Endothelial cell of umbilical vein (primary cell): ENCODE results near the gene NRG3. TPM values are rescaled to one million over a fixed set of nuclear protein-coding genes. Genes with fewer than 3 reads are reported as not detected.

Experiments used
- BruUV-seq: library from RNA; stranded (reverse); fragments of 400-500 nt; replicated peaks from 2 replicates; lab custom pipeline; 2021; lab: Mats Ljungman, UMichigan
- CTCF ChIA-PET: fragments of 300-600, 350-600 bp; sonication (Branson Sonifier 250); formaldehyde crosslinking; loops from one replicate; lab custom pipeline; 2021; ENCODE audit warnings: antibody characterized with exemption, inconsistent platforms; lab: Charles Lee
- POLR2A ChIA-PET: fragments of 300-600, 350-600 bp; sonication (Branson Sonifier 250); formaldehyde crosslinking; loops from one replicate; lab custom pipeline; 2021; ENCODE audit warnings: antibody characterized with exemption, inconsistent platforms; lab: Charles Lee
- DNase-seq: peaks from one replicate; pipeline ENCODE4 v3.0.0-alpha.2; 2011; ENCODE audit warnings: low read depth, low spot score
- FAIRE-seq: peaks from 2 replicates; lab custom pipeline; 2011; peaks lifted over from hg19 to GRCh38; lab: Jason Lieb, UNC
- H2AFZ ChIP-seq: 2 replicates; pipeline ENCODE4 v1.6.0; 2012; ENCODE audit warnings: low read depth, low read length, control low read depth, inconsistent platforms
- H3K27ac ChIP-seq: 2 replicates; pipeline ENCODE4 v1.5.1; 2011; ENCODE audit warnings: low read depth, mild to moderate bottlenecking, control low read depth, low read length, moderate library complexity; ENCODE audit not compliant: insufficient read depth
- H3K27me3 ChIP-seq, 2 experiments: 2 replicates each; pipeline versions ENCODE4 v1.6.0 to v1.6.1; 2011; ENCODE audit warnings: low read length in 2 of 2, mixed read lengths in 1 of 2; ENCODE audit not compliant: control insufficient read depth in 2 of 2, insufficient read depth in 2 of 2
- H3K36me3 ChIP-seq, 2 experiments: 2 replicates in 1 of 2; 3 replicates in 1 of 2; pipeline ENCODE4 v1.5.1; 2011; ENCODE audit warnings: low read length in 2 of 2, mild to moderate bottlenecking in 1 of 2, moderate library complexity in 1 of 2; ENCODE audit not compliant: control insufficient read depth in 2 of 2, insufficient read depth in 2 of 2; ENCODE audit errors: extremely low read depth in 1 of 2
- H3K4me1 ChIP-seq: 3 replicates; pipeline ENCODE4 v1.5.1; 2011; ENCODE audit warnings: mild to moderate bottlenecking, low read length; ENCODE audit not compliant: control insufficient read depth, insufficient read depth; ENCODE audit errors: extremely low read depth
- H3K4me2 ChIP-seq: 2 replicates; pipeline ENCODE4 v1.6.1; 2011; ENCODE audit warnings: low read length, control low read depth, mixed read lengths; ENCODE audit not compliant: insufficient read depth
- H3K4me3 ChIP-seq, 3 experiments: fragments of 200-600 bp in 1 of 3; sonication (generic), shearing (Covaris generic) in 1 of 3; replicated peaks in 1 of 3; 2 replicates each; pipeline ENCODE4 v1.5.1; 2011 to 2016; ENCODE audit warnings: control low read depth in 3 of 3, low read length in 3 of 3, mild to moderate bottlenecking in 2 of 3, inconsistent platforms in 1 of 3, low read depth in 1 of 3, moderate library complexity in 1 of 3; ENCODE audit not compliant: insufficient read depth in 1 of 3
- H3K79me2 ChIP-seq: 2 replicates; pipeline ENCODE4 v1.6.0; 2012; ENCODE audit warnings: low read length, inconsistent platforms; ENCODE audit not compliant: control insufficient read depth, insufficient read depth
- H3K9ac ChIP-seq: replicated peaks from 2 replicates; pipeline ENCODE3; 2011; ENCODE audit warnings: low read length, control low read depth; ENCODE audit not compliant: insufficient read depth; ENCODE audit errors: extremely low read depth
- H3K9me1 ChIP-seq: replicated peaks from 3 replicates; pipeline ENCODE4 v1.6.0; 2011; ENCODE audit warnings: mild to moderate bottlenecking, low read length; ENCODE audit not compliant: control insufficient read depth, insufficient read depth; ENCODE audit errors: extremely low read depth
- H3K9me3 ChIP-seq: replicated peaks from 2 replicates; pipeline ENCODE4 v1.5.1; 2012; ENCODE audit warnings: low read length, inconsistent platforms; ENCODE audit not compliant: control insufficient read depth, insufficient read depth
- H4K20me1 ChIP-seq: replicated peaks from 2 replicates; pipeline ENCODE3; 2011; ENCODE audit warnings: mild to moderate bottlenecking, low read length; ENCODE audit not compliant: control insufficient read depth, insufficient read depth; ENCODE audit errors: extremely low read depth
- CTCF ChIP-seq, 2 donors: IDR thresholded peaks; 1 replicate in 1 of 2; 2 replicates in 1 of 2; pipeline ENCODE4 v1.5.1; 2011; ENCODE audit warnings: low read length in 2 of 2, mild to moderate bottlenecking in 2 of 2, moderate library complexity in 2 of 2, control low read depth in 1 of 2, inconsistent platforms in 1 of 2, low read depth in 1 of 2; ENCODE audit not compliant: insufficient read depth in 1 of 2; ENCODE audit errors: extremely low read depth in 1 of 2
- EZH2 ChIP-seq: IDR thresholded peaks from 2 replicates; pipeline ENCODE4 v1.6.1; 2012; ENCODE audit warnings: borderline replicate concordance, low read depth, mild to moderate bottlenecking, moderate library complexity, low read length, inconsistent platforms; ENCODE audit not compliant: severe bottlenecking
- FOS ChIP-seq: IDR thresholded peaks from 2 replicates; pipeline ENCODE4 v1.6.1; 2011; ENCODE audit warnings: mild to moderate bottlenecking, low read length, moderate library complexity, borderline replicate concordance; ENCODE audit not compliant: insufficient read depth
- GATA2 ChIP-seq: IDR thresholded peaks from 2 replicates; pipeline ENCODE4 v1.7.0; 2011; ENCODE audit warnings: low read depth, mild to moderate bottlenecking, moderate library complexity, mixed read lengths, low read length; ENCODE audit not compliant: insufficient read length, insufficient read depth
- JUN ChIP-seq: IDR thresholded peaks from 2 replicates; pipeline ENCODE4 v1.6.1; 2011; ENCODE audit warnings: borderline replicate concordance, low read depth; ENCODE audit not compliant: insufficient read length, insufficient read depth
- MAX ChIP-seq: IDR thresholded peaks from 2 replicates; pipeline ENCODE4 v1.6.1; 2011; ENCODE audit not compliant: insufficient read depth, insufficient read length
- MYC ChIP-seq: IDR thresholded peaks from one replicate; pipeline ENCODE4 v1.6.1; 2011; ENCODE audit warnings: mild to moderate bottlenecking, low read depth, low read length
- POLR2A ChIP-seq: IDR thresholded peaks from 2 replicates; pipeline ENCODE4 v1.6.1; 2012; ENCODE audit warnings: low read depth, mild to moderate bottlenecking, control low read depth, low read length
- POLR2AphosphoS5 ChIP-seq: IDR thresholded peaks from 2 replicates; pipeline ENCODE4 v1.6.1; 2012; ENCODE audit warnings: low read depth, mild to moderate bottlenecking, control low read depth, low read length, moderate library complexity; ENCODE audit not compliant: insufficient read depth
- dilution Hi-C: fragments of 300-500 bp; cut with MboI; formaldehyde crosslinking; loops from one replicate; pipeline ENCODE4 v1.15.0; 2019; ENCODE audit warnings: low sequenced_read_pairs; ENCODE audit not compliant: extremely low pct_ligation_motif_present
- intact Hi-C: fragments of 100-400 bp; cut with micrococcal nuclease; formaldehyde crosslinking; loops from one replicate; pipeline ENCODE4 v1.10.0; 2022
- polyA plus RNA-seq, 4 experiments: library from polyadenylated mRNA; depleted of rRNA in 3 of 4; stranded (reverse) in 3 of 4; unstranded in 1 of 4; fragments of >200 nt; gene quantifications; 2 replicates each; pipeline versions ENCODE4 v1.2.1 to v1.2.3, GENCODE V29; 2011 to 2012; ENCODE audit warnings: missing spikeins in 1 of 4
- total RNA-seq: library from RNA; stranded (reverse); gene quantifications from 2 replicates; pipeline ENCODE4 v1.2.3, GENCODE V29; 2021

The NRG3 gene
- total and polyA plus RNA-seq, 2 donors (not counting 3 experiments of a cell fraction or from before 2014, with no cell fraction given): 1.9 to 3.9 TPM

- Histone ChIP-seq H4K20me1 (no peaks in the 10 kb centered on the region), H3K4me1 (no peaks in the 10 kb centered on the region), H3K79me2 (no peaks in the 10 kb centered on the region), H3K9me1 (no peaks in the 10 kb centered on the region), H3K27me3 (no peaks in the 10 kb centered on the region), H3K4me2 (no peak overlapping the region), H3K9me3 (no peaks in the 10 kb centered on the region), H3K4me3 (no peak overlapping the region), H3K36me3 (no peaks in the 10 kb centered on the region), H2AFZ (no peak overlapping the region), H3K9ac (no peak overlapping the region), H3K27ac (no peak overlapping the region)
- FAIRE-seq: no peak
- ChIA-PET CTCF (no interaction called here), POLR2A (no interaction called here)
- no peak for DNase-seq
- TF ChIP-seq FOS: no peak
- TF ChIP-seq CTCF (IDR thresholded peaks at IDR 0.05; ENCODE audit: extremely low read depth in 1 of 2, insufficient read depth in 1 of 2, low read depth in 1 of 2, low read length in 2 of 2): no peak
- no peak for TF ChIP-seq JUN
- TF ChIP-seq GATA2: no peak
- TF ChIP-seq POLR2A: no peak
- no peak for TF ChIP-seq EZH2
- TF ChIP-seq MAX: no peak
- no peak for TF ChIP-seq POLR2AphosphoS5
- TF ChIP-seq MYC: no peak
- dilution Hi-C loops: no loop called here
- no TSS peak for BruUV-seq
- intact Hi-C loops: no loop called here
Measured at GRCh38 chr10:82572744-82573143, 697.8 kb downstream of the NRG3 start.
